WI38 (cell line): ENCODE results near the gene LRCH3.

Experiments
- H3K4me3 ChIP-seq: 2 replicates; pipeline ENCODE4 v1.5.1; 2011; ENCODE audit warnings: low read depth, mild to moderate bottlenecking, control low read depth, low read length
- TF ChIP-seq, protein P1 (sequence below): IDR thresholded peaks from 2 replicates; pipeline ENCODE4 v1.5.1; 2012; ENCODE audit warnings: low read depth, mild to moderate bottlenecking, control low read depth, low read length

The LRCH3 gene

DNA sequence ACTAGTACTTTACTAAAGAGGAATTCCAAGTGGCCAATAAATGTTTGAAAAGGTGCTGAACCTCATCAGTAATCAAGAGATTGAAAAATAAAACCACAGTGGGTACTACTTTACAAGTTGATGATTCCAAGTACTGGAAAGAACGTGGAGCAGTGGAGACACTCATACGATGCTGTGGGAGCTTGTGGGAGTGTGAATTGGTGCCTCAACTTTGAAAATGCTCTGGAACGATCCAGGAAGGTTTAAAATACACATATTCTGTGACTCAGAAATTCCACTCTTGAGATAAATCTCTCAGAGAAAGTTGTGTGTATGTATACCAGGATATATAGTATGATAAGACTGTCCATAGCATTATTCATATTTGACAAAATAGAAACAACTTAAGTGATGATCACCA lies 9.3 kb downstream of the LRCH3 start:
- TF ChIP-seq, protein P1, sequence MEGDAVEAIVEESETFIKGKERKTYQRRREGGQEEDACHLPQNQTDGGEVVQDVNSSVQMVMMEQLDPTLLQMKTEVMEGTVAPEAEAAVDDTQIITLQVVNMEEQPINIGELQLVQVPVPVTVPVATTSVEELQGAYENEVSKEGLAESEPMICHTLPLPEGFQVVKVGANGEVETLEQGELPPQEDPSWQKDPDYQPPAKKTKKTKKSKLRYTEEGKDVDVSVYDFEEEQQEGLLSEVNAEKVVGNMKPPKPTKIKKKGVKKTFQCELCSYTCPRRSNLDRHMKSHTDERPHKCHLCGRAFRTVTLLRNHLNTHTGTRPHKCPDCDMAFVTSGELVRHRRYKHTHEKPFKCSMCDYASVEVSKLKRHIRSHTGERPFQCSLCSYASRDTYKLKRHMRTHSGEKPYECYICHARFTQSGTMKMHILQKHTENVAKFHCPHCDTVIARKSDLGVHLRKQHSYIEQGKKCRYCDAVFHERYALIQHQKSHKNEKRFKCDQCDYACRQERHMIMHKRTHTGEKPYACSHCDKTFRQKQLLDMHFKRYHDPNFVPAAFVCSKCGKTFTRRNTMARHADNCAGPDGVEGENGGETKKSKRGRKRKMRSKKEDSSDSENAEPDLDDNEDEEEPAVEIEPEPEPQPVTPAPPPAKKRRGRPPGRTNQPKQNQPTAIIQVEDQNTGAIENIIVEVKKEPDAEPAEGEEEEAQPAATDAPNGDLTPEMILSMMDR, result no peak
- H3K4me3 ChIP-seq, result no peak overlapping the region

DNA sequence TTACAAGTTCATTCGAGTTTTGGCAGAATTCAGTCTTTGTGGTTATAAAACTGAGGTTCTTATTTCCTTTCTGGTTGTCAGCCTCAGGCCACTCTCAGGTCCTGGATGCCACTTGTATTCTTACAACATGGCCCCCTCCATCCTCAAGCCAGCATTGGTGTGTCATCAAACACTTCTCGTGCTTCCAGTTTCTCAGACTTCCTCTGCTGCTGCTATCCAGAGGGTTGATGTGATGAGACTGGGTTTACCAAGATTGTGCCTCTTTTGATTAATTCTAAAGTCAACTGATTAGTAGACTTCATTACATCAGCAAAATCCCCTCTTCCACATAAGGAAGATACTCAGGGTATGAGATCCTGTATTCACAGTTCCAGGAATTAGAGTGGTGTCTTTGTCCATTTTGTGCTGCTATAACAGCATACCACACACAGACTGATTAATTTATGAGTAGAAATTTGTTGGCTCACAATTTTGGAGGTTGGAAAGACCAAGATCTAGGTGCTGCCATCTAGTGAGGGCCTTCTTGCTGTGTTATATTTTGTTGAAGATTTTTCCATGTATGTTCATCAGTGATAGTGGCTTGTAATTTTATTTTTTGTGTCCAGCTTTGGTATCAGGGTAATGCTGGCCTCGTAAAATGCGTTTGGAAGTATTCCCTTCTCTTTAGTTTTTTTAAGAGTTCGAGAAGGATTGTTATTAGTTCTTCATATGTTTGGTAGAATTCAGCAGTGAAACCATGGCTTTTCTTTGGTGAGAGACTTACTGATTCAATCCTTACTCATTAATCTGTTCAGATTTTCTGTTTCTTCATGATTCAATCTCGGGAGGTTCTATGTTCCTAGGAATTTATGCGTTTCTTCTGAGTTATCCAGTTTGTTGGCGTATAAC lies 11.1 kb downstream of the LRCH3 start:
- TF ChIP-seq, protein P1, result 0 out of 2 replicates have a peak, but pooled peaks have one; percentile 14
- H3K4me3 ChIP-seq, result no peak overlapping the region

DNA sequence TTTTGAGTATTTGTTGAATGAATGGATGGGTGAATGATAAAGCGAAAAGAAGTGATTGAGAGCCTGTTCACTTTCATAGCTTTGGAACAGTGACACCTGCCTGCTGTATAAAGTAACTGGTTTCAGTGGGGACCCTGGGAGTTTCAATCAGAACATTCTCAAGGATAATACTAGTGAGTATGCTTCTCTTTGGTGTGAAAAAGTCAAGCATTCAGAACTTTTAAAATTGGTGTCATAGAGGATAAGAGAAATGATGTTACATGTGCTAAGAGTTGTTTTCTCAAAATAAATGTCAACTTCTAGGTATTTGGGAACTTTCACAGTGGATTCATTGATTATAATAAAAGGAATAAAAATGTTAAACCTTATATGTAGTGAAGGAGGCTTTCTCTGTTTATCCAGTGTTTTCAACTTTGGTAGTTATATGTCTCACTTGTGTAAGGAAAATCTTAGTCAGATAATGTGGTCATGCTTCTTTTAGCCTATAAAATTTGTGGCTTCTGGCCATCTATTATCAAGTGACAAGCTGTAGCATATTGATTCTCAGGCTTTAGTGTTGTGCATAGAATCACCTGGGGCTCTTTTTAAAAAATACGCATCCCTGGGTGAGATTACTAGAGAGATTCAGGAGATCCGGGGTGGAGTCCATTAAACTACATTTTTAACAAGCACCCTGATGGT lies 11.9 kb downstream of the LRCH3 start:
- H3K4me3 ChIP-seq, result no peak overlapping the region
- TF ChIP-seq, protein P1, result no peak

DNA sequence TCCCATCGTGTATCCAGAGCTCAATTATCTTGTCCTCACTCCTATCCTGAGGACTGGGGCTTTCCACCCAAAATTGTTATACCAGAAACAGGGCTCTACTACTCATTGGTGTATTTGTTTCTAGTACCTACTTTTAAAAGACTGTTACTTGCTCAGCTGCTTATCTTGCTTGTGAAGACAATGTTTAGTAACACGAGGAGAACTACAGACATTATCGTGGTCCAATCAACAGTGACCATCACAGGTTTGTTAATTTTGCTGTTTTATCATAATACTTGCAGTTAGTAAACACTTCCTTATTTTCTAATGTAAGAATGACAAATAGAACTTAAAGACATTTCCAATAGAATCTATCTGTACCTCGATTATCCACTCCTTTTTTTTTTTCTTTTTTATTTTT lies 13.5 kb downstream of the LRCH3 start:
- H3K4me3 ChIP-seq, result no peak overlapping the region
- TF ChIP-seq, protein P1, result no peak

DNA sequence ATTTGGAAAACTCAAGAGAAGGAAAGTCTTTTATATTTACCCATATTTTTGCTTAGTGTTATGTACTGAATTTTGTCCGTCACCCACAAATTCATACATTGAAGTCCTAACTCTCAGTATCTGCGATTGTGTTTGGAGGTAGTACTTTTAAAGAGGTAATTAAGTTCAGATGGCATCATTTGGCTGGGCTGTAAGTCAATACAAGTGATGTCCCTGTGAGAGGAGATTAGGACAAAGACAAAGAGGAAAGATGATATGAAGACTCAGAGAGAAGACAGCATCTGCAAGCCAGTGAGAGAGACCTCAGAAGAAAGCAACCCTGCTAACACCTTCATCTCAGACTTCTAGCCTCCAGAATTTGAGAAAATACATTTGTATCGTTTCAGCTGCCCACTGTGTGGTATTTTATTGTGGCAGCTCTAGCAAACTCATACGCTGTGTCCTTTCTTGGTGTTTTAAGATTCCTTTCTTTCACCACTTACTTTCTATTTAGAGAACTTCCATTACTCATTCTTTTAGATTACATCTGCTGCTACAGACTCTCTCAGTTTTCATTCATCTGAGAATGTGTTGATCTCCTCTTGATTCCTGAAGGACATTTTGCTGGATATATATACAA lies 17.0 kb downstream of the LRCH3 start:
- H3K4me3 ChIP-seq, result peak overlapping the region; percentile 27; the same call in 1 of the 2 replicates
- TF ChIP-seq, protein P1, result no peak

DNA sequence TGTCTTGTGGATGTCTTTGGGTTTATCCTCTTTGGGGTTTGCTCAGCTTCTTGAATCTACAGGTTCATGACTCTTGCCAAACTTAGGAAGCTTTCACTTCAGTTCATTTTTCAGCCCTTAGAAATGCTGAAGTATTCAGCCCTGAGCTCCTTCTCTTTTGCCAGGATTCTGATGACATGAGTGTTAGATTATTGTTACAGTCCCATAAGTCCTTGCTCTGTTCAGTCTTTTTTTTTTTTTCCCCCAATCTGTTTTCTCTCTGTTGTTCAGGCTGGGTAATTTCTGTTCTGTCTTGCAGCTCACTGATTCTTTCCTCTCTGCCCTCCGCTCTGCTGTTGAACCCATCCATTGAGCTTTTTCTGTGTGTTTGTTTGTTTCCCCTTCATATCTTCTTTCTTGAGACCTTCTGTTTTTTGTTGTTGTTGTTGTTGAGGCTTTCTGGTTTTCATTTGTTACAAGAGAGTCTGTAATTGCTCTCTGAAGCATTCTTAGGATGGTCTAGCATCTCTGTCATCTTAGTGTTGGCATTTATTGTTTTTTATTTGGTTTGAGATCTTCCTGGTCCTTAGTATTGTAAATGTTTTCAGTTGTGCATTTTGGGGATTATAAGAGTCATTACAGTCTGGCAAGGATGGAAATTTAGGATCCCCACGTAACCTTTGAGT lies 18.4 kb downstream of the LRCH3 start:
- TF ChIP-seq, protein P1, result no peak
- no peak overlapping the region for H3K4me3 ChIP-seq
